ENCODE data around the gene MVP. TPM values are rescaled to one million over a fixed set of nuclear protein-coding genes. Genes with fewer than 3 reads are reported as not detected.

Gene MVP
- total RNA-seq, 1 donor from 2014 or later: 87.1 TPM

DNA sequence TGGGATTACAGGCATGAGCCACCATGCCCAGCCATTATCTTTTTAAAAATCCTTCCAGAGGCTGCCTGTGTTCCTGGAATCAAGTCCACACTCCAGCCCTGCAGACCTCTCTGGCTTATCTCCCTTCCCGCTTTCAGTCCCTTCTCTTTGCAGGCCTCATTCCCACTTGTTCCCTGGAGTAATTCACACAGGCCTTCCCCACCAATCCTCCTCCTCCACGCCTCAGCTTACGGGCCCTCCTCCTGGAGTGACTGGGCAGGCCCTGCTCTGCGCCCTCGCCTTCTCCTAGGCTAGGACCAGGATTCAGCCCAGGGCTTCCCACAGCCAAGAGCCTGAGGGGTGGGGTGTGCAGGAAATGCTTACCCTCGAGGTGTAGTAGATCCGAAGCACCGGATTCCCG, 40.0 kb downstream of the MVP start:
- DNase-seq (ENCODE audit: low read depth): no peak
- Histone ChIP-seq H3K4me3 (ENCODE audit: low read depth, low read length) (no peak overlapping the region), H3K36me3 (ENCODE audit: control insufficient read depth, insufficient read depth, low read length) (peaks cover 12% of the 10 kb centered on the region), H3K27me3 (ENCODE audit: control insufficient read depth, insufficient read depth, low read length) (no peaks in the 10 kb centered on the region)
- TF ChIP-seq, protein P1, sequence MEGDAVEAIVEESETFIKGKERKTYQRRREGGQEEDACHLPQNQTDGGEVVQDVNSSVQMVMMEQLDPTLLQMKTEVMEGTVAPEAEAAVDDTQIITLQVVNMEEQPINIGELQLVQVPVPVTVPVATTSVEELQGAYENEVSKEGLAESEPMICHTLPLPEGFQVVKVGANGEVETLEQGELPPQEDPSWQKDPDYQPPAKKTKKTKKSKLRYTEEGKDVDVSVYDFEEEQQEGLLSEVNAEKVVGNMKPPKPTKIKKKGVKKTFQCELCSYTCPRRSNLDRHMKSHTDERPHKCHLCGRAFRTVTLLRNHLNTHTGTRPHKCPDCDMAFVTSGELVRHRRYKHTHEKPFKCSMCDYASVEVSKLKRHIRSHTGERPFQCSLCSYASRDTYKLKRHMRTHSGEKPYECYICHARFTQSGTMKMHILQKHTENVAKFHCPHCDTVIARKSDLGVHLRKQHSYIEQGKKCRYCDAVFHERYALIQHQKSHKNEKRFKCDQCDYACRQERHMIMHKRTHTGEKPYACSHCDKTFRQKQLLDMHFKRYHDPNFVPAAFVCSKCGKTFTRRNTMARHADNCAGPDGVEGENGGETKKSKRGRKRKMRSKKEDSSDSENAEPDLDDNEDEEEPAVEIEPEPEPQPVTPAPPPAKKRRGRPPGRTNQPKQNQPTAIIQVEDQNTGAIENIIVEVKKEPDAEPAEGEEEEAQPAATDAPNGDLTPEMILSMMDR (IDR thresholded peaks at IDR 0.05; ENCODE audit: insufficient read depth, low read length, severe bottlenecking): no peak
- no peak for FAIRE-seq

DNA sequence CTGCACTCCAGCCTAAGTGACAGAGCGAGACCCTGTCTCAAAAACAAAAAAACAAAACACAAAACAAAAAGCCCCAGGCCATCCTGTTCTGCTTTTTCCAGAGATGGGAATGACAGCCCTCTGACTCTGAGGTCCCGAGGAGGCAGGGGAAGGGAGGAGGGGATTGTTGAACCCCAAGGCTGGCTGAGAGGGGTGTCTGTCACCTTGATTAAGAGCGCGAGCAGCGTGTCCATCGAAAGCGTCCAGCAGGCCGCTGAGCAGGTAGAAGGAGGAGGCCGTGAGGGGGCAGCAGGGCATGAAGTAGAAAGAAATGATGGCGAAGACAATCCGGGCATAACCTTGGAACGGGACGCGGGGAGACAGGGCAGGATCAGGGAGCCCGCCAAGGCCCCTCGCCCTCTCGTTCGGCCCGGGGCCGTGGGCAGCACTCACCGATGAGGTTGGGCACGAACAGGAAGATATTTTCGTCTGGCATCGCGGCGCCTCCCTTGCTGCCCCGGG, 42.2 kb downstream of the MVP start:
- no peaks in the 10 kb centered on the region for H3K27me3 ChIP-seq (ENCODE audit: control insufficient read depth, insufficient read depth, low read length)
- DNase-seq (ENCODE audit: low read depth) (no peak), FAIRE-seq (no peak)
- peaks cover 12% of the 10 kb centered on the region for H3K36me3 ChIP-seq (ENCODE audit: control insufficient read depth, insufficient read depth, low read length)
- peak overlapping the region; percentile 89 for H3K4me3 ChIP-seq (ENCODE audit: low read depth, low read length)
- TF ChIP-seq, protein P1 (IDR thresholded peaks at IDR 0.05; ENCODE audit: insufficient read depth, low read length, severe bottlenecking): peak; percentile 21

DNA sequence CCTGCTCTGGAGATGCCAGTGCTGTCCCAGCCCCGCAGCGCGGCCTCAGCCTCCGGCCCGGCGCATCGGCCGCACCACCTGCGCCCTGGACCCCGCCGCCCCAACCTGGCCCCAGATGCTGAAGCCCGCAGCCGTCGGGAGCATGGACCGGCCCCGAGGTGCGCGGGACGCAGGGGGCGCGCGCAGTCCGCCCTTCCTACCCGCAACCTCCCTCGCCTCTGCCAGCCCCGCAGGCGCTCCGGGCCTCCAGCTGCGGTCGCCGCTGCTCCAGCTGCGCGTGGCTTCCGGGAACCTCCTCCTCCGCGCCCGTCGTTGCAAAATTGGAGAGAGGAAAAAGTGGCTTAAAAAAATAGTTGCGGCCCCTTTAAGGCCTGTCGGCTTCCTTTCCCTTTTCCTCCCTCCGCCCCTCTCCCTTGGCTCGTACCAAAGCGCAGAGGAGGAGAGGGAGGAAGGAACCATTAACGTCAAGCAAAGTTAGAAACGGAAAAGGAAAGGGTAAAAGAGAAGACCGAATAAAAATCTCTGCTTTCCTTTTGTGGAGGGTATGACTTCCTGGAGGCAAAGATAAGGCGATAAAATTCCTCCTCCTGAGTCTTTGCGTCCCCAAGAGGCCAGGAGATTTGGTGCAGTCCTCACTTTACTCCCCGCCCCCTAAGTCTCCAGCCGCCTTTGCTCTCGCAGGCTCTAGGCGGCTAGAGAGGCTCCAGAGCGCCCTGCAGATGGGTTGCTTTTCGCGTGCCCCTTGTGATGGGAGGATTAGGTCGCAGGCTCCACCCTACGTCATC, 42.8 kb downstream of the MVP start, which contains the start of gene CDIPT:
Gene CDIPT (minus strand): TSS at position 343 of the 785 bp plus-strand sequence. CDS start 369 bp downstream, outside the sequence.
- Histone ChIP-seq H3K27me3 (ENCODE audit: control insufficient read depth, insufficient read depth, low read length) (no peaks in the 10 kb centered on the region), H3K36me3 (ENCODE audit: control insufficient read depth, insufficient read depth, low read length) (peaks cover 12% of the 10 kb centered on the region), H3K4me3 (ENCODE audit: low read depth, low read length) (peak within 1 kb of the TSS; percentile 89)
- no peak for FAIRE-seq
- DNase-seq (ENCODE audit: low read depth): peak; percentile 91
- TF ChIP-seq, protein P1 (IDR thresholded peaks at IDR 0.05; ENCODE audit: insufficient read depth, low read length, severe bottlenecking): peak; percentile 68

DNA sequence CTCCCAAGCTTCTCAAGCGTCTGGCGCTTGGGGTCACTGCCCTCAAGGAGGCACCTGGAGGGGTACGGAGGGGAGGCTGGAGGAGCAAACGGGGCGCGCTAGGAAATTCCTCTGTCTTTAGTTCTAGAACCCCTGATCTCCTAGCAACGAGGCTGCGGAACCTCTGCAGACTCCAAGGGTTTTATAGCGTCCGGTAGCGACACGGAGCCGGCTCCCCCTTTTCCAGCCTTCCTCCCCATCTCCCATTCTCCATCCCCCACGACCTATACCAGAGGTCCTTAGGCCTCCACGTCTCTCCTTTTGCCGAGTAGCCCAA, 43.4 kb downstream of the MVP start:
- Histone ChIP-seq H3K27me3 (ENCODE audit: control insufficient read depth, insufficient read depth, low read length) (no peaks in the 10 kb centered on the region), H3K36me3 (ENCODE audit: control insufficient read depth, insufficient read depth, low read length) (peaks cover 12% of the 10 kb centered on the region), H3K4me3 (ENCODE audit: low read depth, low read length) (no peak overlapping the region)
- TF ChIP-seq, protein P1 (IDR thresholded peaks at IDR 0.05; ENCODE audit: insufficient read depth, low read length, severe bottlenecking): no peak
- no peak for DNase-seq (ENCODE audit: low read depth)
- no peak for FAIRE-seq

DNA sequence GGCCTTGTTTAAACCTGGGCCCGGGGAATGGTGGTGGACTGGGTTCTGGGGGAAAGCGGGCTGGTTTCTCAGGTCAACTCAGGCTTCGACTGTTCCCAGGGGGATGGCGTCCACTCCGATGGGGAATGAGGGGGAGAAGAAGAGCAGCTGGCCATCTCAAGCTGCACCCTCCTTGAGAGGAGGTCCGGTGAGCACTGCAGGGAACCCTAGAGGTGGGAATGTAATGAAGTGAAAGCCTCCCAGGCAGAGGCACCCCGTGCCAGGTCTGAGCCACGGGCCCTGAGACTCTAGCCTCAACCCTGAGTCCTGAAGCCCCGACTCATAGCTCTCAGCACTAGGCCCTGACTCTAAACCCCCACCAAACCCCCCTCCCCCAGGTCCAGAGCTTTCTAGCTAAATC, 43.9 kb downstream of the MVP start:
- DNase-seq (ENCODE audit: low read depth): no peak
- Histone ChIP-seq H3K27me3 (ENCODE audit: control insufficient read depth, insufficient read depth, low read length) (no peaks in the 10 kb centered on the region), H3K4me3 (ENCODE audit: low read depth, low read length) (no peak overlapping the region), H3K36me3 (ENCODE audit: control insufficient read depth, insufficient read depth, low read length) (peaks cover 8% of the 10 kb centered on the region)
- TF ChIP-seq, protein P1 (IDR thresholded peaks at IDR 0.05; ENCODE audit: insufficient read depth, low read length, severe bottlenecking): no peak
- FAIRE-seq: no peak
